ENCODE data around the gene CDK5RAP2. TPM values are rescaled to one million over a fixed set of nuclear protein-coding genes. Genes with fewer than 3 reads are reported as not detected.

Gene CDK5RAP2
- total RNA-seq, 2 experiments from 2014 or later: 51.7 to 55.9 TPM

- no peaks in the 10 kb centered on the region for H3K27me3 Mint-ChIP-seq
- no peak overlapping the region for H3K4me3 Mint-ChIP-seq
- H3K9me3 Mint-ChIP-seq: no peaks in the 10 kb centered on the region
- H3K4me1 Mint-ChIP-seq: peaks cover 8% of the 10 kb centered on the region
- H3K27ac Mint-ChIP-seq: no peak overlapping the region
- H3K36me3 Mint-ChIP-seq: peaks cover 32% of the 10 kb centered on the region
- DNase-seq: no peak
Measured at GRCh38 chr9:120438836-120439546, 141.0 kb downstream of the CDK5RAP2 start.

DNA sequence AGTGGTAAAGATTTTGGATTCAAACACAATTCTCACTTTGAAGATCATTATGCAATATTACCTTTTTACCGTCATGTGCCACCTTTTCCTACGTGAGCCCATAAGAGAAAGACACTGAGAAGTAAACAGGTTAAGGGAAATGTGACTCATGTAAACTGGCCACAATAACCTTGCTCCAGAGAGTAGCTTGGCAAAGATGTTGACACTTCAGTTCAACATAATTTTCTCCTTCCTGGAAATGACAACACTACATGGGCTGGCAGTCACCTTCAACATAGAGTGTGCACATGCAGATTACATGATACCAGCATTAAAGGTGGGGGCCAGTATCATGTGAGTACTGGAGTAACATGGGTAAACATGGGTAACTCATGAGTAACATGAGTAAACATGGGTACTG is 141.9 kb downstream of the CDK5RAP2 start:
- no peaks in the 10 kb centered on the region for H3K9me3 Mint-ChIP-seq
- H3K27ac Mint-ChIP-seq: peak overlapping the region; percentile 40
- H3K4me3 Mint-ChIP-seq: no peak overlapping the region
- H3K4me1 Mint-ChIP-seq: peaks cover 8% of the 10 kb centered on the region
- H3K36me3 Mint-ChIP-seq: peaks cover 40% of the 10 kb centered on the region
- H3K27me3 Mint-ChIP-seq: no peaks in the 10 kb centered on the region
- DNase-seq: no peak

DNA sequence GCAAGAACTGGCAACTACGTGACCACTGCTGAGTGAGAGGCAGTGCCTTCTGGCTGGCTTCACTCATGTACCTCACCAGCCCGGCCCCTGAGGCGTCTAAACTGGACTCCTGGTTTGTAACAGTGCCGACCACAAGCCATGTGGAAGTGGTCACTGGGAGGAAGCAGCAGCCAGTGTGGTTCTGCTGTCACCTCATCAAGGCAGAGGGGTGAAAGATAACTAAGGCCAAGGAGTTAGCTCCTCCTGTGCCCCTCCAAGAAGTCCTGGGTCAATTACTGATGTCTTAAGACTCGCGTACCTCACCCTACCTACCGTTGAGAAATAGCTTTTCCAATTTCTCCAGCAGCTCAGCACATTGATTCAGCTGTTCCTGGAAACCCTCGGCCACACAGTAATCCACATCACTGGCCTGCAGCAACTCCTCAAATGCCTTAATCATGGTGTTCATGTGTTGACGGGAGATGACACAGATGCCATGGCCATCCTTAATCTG is 142.9 kb downstream of the CDK5RAP2 start:
- peaks cover 8% of the 10 kb centered on the region for H3K4me1 Mint-ChIP-seq
- no peaks in the 10 kb centered on the region for H3K27me3 Mint-ChIP-seq
- H3K27ac Mint-ChIP-seq: no peak overlapping the region
- no peaks in the 10 kb centered on the region for H3K9me3 Mint-ChIP-seq
- DNase-seq: no peak
- peaks cover 39% of the 10 kb centered on the region for H3K36me3 Mint-ChIP-seq
- H3K4me3 Mint-ChIP-seq: no peak overlapping the region

DNA sequence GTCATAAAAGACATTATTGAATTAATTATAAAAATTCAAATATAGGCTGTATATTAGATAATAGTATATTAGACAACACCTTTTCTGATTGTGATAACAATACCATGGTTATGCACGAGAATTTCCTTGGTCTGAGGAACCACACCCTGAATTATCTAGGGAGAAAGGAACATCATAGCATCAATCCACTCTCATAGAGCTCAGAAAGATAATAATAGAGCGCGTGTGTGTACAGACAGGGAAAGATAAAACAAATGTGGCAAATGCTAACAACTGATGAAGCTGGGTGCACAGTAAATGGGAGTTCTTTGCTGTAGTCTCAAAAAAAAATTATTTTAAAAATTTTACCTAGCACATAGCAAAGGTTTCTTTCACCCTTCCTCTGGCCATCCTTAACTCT is 143.5 kb downstream of the CDK5RAP2 start:
- DNase-seq: no peak
- H3K36me3 Mint-ChIP-seq: peaks cover 44% of the 10 kb centered on the region

DNA sequence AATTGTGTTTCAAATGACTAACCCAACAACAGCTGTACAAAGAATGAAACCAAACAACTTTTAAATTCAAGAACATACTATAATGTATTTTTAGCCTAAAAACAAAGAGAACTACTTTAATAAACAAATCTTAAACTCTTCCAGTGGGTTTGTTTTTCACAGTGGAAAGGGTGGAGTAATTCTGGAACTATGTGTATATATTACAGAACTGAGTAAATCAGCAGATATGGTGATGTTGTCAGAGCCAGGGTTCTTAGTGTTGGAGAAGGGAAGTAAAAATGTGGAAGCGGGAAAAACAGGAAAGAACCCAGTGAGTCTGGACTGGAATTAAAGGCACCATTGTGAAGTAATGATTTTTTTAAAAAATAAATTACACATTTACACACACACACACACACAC is 144.9 kb downstream of the CDK5RAP2 start:
- DNase-seq: no peak
- Mint-ChIP-seq H3K9me3 (no peaks in the 10 kb centered on the region), H3K27ac (no peak overlapping the region), H3K27me3 (no peaks in the 10 kb centered on the region), H3K4me3 (no peak overlapping the region), H3K4me1 (peaks cover 8% of the 10 kb centered on the region), H3K36me3 (peaks cover 47% of the 10 kb centered on the region)

More for the DNA sequence above, 143.5 kb downstream of the CDK5RAP2 start:
- Mint-ChIP-seq H3K27ac (no peak overlapping the region), H3K9me3 (no peaks in the 10 kb centered on the region), H3K27me3 (no peaks in the 10 kb centered on the region), H3K4me1 (peaks cover 8% of the 10 kb centered on the region), H3K4me3 (no peak overlapping the region)

DNA sequence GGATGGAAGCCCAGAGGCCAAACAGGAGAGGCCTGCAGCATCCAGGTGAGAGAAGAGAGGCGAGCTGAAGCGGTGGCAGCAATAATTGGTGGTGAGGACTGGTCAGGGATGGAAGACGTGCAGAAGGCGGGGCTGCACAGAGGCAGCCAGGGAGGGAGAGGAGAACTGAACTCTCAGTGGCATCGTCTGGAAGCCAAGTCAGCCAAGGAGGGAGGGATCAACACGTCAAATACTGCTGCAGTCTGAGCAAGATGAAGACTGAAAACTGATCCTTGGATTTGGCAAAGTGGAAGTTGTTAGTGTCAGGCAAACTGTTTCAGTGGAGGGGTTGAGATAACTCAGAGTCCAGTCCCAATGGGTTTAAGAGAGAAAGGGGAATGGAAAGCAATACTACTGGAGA is 145.4 kb downstream of the CDK5RAP2 start:
- H3K36me3 Mint-ChIP-seq: peaks cover 46% of the 10 kb centered on the region
- H3K9me3 Mint-ChIP-seq: no peaks in the 10 kb centered on the region
- H3K27me3 Mint-ChIP-seq: no peaks in the 10 kb centered on the region
- no peak overlapping the region for H3K4me3 Mint-ChIP-seq
- H3K27ac Mint-ChIP-seq: peak overlapping the region; percentile 8
- peaks cover 8% of the 10 kb centered on the region for H3K4me1 Mint-ChIP-seq
- no peak for DNase-seq

GRCh38 chr9:120433701-120434100 is 146.3 kb downstream of the CDK5RAP2 start:
- Mint-ChIP-seq H3K36me3 (peaks cover 43% of the 10 kb centered on the region), H3K4me1 (peaks cover 6% of the 10 kb centered on the region), H3K27me3 (no peaks in the 10 kb centered on the region), H3K9me3 (no peaks in the 10 kb centered on the region), H3K27ac (no peak overlapping the region), H3K4me3 (no peak overlapping the region)
- no peak for DNase-seq

GRCh38 chr9:120432600-120432999 is 147.4 kb downstream of the CDK5RAP2 start:
- no peaks in the 10 kb centered on the region for H3K4me1 Mint-ChIP-seq
- H3K27ac Mint-ChIP-seq: no peak overlapping the region
- H3K9me3 Mint-ChIP-seq: no peaks in the 10 kb centered on the region
- peaks cover 43% of the 10 kb centered on the region for H3K36me3 Mint-ChIP-seq
- H3K27me3 Mint-ChIP-seq: no peaks in the 10 kb centered on the region
- no peak overlapping the region for H3K4me3 Mint-ChIP-seq
- no peak for DNase-seq

- Mint-ChIP-seq H3K9me3 (no peaks in the 10 kb centered on the region), H3K36me3 (peaks cover 46% of the 10 kb centered on the region), H3K4me1 (no peaks in the 10 kb centered on the region), H3K27ac (no peak overlapping the region), H3K4me3 (no peak overlapping the region), H3K27me3 (no peaks in the 10 kb centered on the region)
- no peak for DNase-seq
Measured at GRCh38 chr9:120431268-120431667, 148.7 kb downstream of the CDK5RAP2 start.

DNA sequence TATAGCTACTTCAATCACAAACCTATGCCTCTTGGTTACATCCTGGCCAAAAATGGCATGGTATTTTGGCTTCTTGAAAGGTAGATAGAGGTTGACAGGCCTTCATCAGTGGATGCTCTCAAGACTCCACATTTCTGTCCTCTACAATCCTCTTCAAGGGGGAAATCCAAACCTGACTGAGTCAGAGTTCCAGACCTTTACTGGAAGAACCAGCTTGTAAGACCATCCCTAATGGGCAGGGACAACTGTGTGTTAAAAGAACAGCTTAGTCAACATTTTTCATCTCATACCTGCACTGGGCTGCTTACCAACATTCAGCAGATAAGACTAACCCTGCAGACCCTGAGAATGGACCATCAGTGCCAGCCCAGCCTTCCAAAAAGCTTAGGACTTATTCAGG is 155.7 kb downstream of the CDK5RAP2 start:
- H3K4me1 Mint-ChIP-seq: peaks cover 4% of the 10 kb centered on the region
- no peaks in the 10 kb centered on the region for H3K9me3 Mint-ChIP-seq
- H3K36me3 Mint-ChIP-seq: peaks cover 32% of the 10 kb centered on the region
- H3K27ac Mint-ChIP-seq: no peak overlapping the region
- H3K4me3 Mint-ChIP-seq: no peak overlapping the region
- DNase-seq: no peak
- H3K27me3 Mint-ChIP-seq: no peaks in the 10 kb centered on the region

GRCh38 chr9:120423812-120424211 is 156.2 kb downstream of the CDK5RAP2 start:
- Mint-ChIP-seq H3K27me3 (no peaks in the 10 kb centered on the region), H3K27ac (no peak overlapping the region), H3K36me3 (peaks cover 32% of the 10 kb centered on the region)

GRCh38 chr9:120421977-120422376 is 158.0 kb downstream of the CDK5RAP2 start:
- Mint-ChIP-seq H3K36me3 (peaks cover 33% of the 10 kb centered on the region), H3K4me1 (peaks cover 4% of the 10 kb centered on the region), H3K9me3 (no peaks in the 10 kb centered on the region)

More at GRCh38 chr9:120423812-120424211, 156.2 kb downstream of the CDK5RAP2 start:
- H3K4me1 Mint-ChIP-seq: peaks cover 4% of the 10 kb centered on the region
- DNase-seq: no peak
- no peak overlapping the region for H3K4me3 Mint-ChIP-seq
- no peaks in the 10 kb centered on the region for H3K9me3 Mint-ChIP-seq

DNA sequence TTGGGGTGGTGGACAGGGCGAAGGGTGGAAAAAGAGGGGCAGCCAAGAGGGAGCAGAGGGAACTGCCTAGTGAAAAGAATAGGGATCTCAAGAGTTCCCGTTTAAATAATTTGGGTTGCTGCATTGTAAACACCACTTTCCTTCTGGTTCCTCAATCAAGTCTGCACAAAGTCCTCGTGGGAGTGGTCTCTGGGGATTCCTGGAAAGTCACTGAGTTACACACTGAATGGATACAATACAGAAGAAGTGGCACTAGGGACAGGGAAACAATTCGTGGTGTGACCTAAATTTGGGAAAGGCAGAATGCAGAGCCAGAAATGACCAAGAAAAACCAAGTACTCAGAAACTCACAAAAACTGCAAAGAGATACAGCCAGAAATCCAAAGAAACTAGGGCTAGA is 161.7 kb downstream of the CDK5RAP2 start:
- no peak overlapping the region for H3K4me3 Mint-ChIP-seq
- no peak overlapping the region for H3K27ac Mint-ChIP-seq
- peaks cover 22% of the 10 kb centered on the region for H3K36me3 Mint-ChIP-seq
- no peaks in the 10 kb centered on the region for H3K4me1 Mint-ChIP-seq
- H3K9me3 Mint-ChIP-seq: no peaks in the 10 kb centered on the region
- H3K27me3 Mint-ChIP-seq: no peaks in the 10 kb centered on the region
- no peak for DNase-seq

More at GRCh38 chr9:120421977-120422376, 158.0 kb downstream of the CDK5RAP2 start:
- DNase-seq: no peak
- Mint-ChIP-seq H3K27me3 (no peaks in the 10 kb centered on the region), H3K4me3 (no peak overlapping the region), H3K27ac (no peak overlapping the region)

DNA sequence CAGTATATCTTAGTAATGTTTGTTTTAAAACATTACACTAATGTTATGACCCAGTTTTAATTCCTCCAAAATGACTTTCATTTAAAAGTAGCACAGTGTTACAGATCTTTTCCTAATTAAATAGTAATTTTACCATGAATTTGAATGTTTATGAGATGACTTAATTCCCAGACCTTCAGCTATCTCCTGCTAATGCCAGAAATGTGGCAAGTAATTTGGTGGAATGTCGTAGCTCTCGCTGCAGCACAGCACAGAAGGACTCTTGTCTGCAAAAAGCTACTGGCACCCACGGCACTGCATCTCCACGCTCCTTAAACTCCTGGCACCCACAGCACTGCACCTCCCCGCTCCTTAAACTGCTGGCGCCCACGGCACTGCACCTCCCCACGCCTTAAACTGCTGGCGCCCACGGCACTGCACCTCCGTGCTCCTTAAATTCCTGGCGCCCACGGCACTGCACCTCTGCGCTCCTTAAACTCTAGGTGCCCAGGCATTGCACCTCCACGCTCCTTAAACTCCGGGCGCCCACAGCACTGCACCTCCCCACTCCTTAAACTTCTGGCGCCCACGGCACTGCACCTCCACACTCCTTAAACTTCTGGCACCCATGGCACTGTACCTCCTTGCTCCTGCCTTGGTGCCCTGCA is 163.1 kb downstream of the CDK5RAP2 start:
- Mint-ChIP-seq H3K27me3 (no peaks in the 10 kb centered on the region), H3K36me3 (peaks cover 20% of the 10 kb centered on the region), H3K27ac (no peak overlapping the region), H3K4me1 (no peaks in the 10 kb centered on the region), H3K4me3 (no peak overlapping the region), H3K9me3 (no peaks in the 10 kb centered on the region)
- DNase-seq: no peak

- no peaks in the 10 kb centered on the region for H3K27me3 Mint-ChIP-seq
Measured at GRCh38 chr9:120413121-120414048, 166.6 kb downstream of the CDK5RAP2 start.

More at GRCh38 chr9:120413121-120414048, 166.6 kb downstream of the CDK5RAP2 start:
- DNase-seq: no peak
- Mint-ChIP-seq H3K4me1 (no peaks in the 10 kb centered on the region), H3K4me3 (no peak overlapping the region), H3K36me3 (peaks cover 22% of the 10 kb centered on the region), H3K9me3 (no peaks in the 10 kb centered on the region), H3K27ac (no peak overlapping the region)
